Mesendoderm (in vitro differentiated cells): ENCODE data around the gene SLC46A3.

Experiments used
- DNase-seq: peaks from one replicate; pipeline ENCODE4 v3.0.0; 2013
- H2AK5ac ChIP-seq: 2 replicates; pipeline ENCODE4 v1.6.1; 2013; ENCODE audit warnings: low read length, inconsistent platforms
- H2BK120ac ChIP-seq: 2 replicates; pipeline ENCODE4 v1.6.1; 2013; ENCODE audit warnings: low read depth, mild to moderate bottlenecking, low read length, moderate library complexity, mixed read lengths
- H2BK15ac ChIP-seq: replicated peaks from 2 replicates; pipeline ENCODE4 v1.6.1; 2013; ENCODE audit warnings: low read depth, mild to moderate bottlenecking, moderate library complexity
- H2BK5ac ChIP-seq: 2 replicates; pipeline ENCODE4 v1.6.1; 2013; ENCODE audit warnings: low read length, inconsistent platforms
- H3K18ac ChIP-seq: 2 replicates; pipeline ENCODE4 v1.6.1; 2013; ENCODE audit warnings: mild to moderate bottlenecking, low read length, mixed read lengths
- H3K23ac ChIP-seq: one replicate; pipeline ENCODE4 v1.6.1; 2013; ENCODE audit warnings: low read length
- H3K27ac ChIP-seq: 2 replicates; pipeline ENCODE4 v1.5.1; 2013; ENCODE audit warnings: low read depth, mild to moderate bottlenecking, inconsistent platforms, low read length, moderate library complexity
- H3K27me3 ChIP-seq: 2 replicates; pipeline ENCODE4 v1.6.1; 2013; ENCODE audit warnings: low read length, control low read depth, mild to moderate bottlenecking, inconsistent platforms; ENCODE audit not compliant: insufficient read depth, poor library complexity
- H3K36me3 ChIP-seq: 2 replicates; pipeline ENCODE4 v1.6.1; 2013; ENCODE audit warnings: low read length, inconsistent platforms; ENCODE audit not compliant: control insufficient read depth, insufficient read depth
- H3K4ac ChIP-seq: one replicate; pipeline ENCODE4 v1.6.1; 2013; ENCODE audit warnings: low read depth, mild to moderate bottlenecking, low read length, moderate library complexity
- H3K4me1 ChIP-seq: 2 replicates; pipeline ENCODE4 v1.6.1; 2013; ENCODE audit warnings: low read depth, low read length, inconsistent platforms; ENCODE audit not compliant: control insufficient read depth
- H3K4me2 ChIP-seq: 2 replicates; pipeline ENCODE4 v1.6.1; 2013; ENCODE audit warnings: low read length
- H3K4me3 ChIP-seq: 2 replicates; pipeline ENCODE4 v1.5.1; 2013; ENCODE audit warnings: mild to moderate bottlenecking, low read length
- H3K56ac ChIP-seq: one replicate; pipeline ENCODE4 v1.6.1; 2013; ENCODE audit warnings: low read length
- H3K79me1 ChIP-seq: 2 replicates; pipeline ENCODE4 v1.6.1; 2013; ENCODE audit warnings: low read length, inconsistent platforms
- H3K79me2 ChIP-seq: 2 replicates; pipeline ENCODE4 v1.6.1; 2013; ENCODE audit warnings: mild to moderate bottlenecking, low read length; ENCODE audit not compliant: control insufficient read depth, insufficient read depth
- H3K9ac ChIP-seq: 2 replicates; pipeline ENCODE4 v1.6.1; 2013; ENCODE audit warnings: low read length, inconsistent platforms
- H4K5ac ChIP-seq: one replicate; pipeline ENCODE4 v1.6.1; 2013; ENCODE audit warnings: low read length
- H4K8ac ChIP-seq: one replicate; pipeline ENCODE4 v1.6.1; 2013; ENCODE audit warnings: low read depth, mild to moderate bottlenecking, control low read depth, low read length, moderate library complexity
- WGBS: extraction: QIAGEN DNeasy Blood & Tissue Kit; methylation state at CpG from one replicate; pipeline ENCODE4 v1.1.7; 2013; ENCODE audit warnings: low lambda C conversion rate, missing lambda C conversion rate; ENCODE audit not compliant: insufficient coverage; ENCODE audit errors: extremely low coverage; 5-methylcytosine and 5-hydroxymethylcytosine counted together

The SLC46A3 gene

GRCh38 chr13:28728642-28729041, 9.9 kb upstream of the SLC46A3 start:
- no CpG with 5 or more reads among the region's 2 CpGs for WGBS
- H3K4ac ChIP-seq = no peak overlapping the region
- DNase-seq = no peak

GRCh38 chr13:28725046-28725610, 6.4 kb upstream of the SLC46A3 start:
- no peak overlapping the region for H4K5ac ChIP-seq

More at GRCh38 chr13:28728642-28729041, 9.9 kb upstream of the SLC46A3 start:
- Histone ChIP-seq H3K79me2 (no peaks in the 10 kb centered on the region), H3K79me1 (no peaks in the 10 kb centered on the region), H3K27me3 (no peaks in the 10 kb centered on the region), H3K9ac (no peak overlapping the region), H2AK5ac (no peak overlapping the region), H3K23ac (no peak overlapping the region), H4K5ac (peak overlapping the region; percentile 59), H3K36me3 (no peaks in the 10 kb centered on the region), H3K56ac (no peak overlapping the region), H3K18ac (no peak overlapping the region), H2BK15ac (no peak overlapping the region), H2BK120ac (no peak overlapping the region), H3K4me1 (no peaks in the 10 kb centered on the region), H3K4me3 (no peak overlapping the region), H4K8ac (no peak overlapping the region), H3K27ac (no peak overlapping the region), H2BK5ac (no peak overlapping the region), H3K4me2 (no peak overlapping the region)

GRCh38 chr13:28723806-28724205, 5.0 kb upstream of the SLC46A3 start:
- no peak for DNase-seq
- H4K8ac ChIP-seq = no peak overlapping the region
- peaks cover 3% of the 10 kb centered on the region for H3K4me1 ChIP-seq
- H3K4me3 ChIP-seq = no peak overlapping the region
- H3K18ac ChIP-seq = no peak overlapping the region
- H3K27me3 ChIP-seq = no peaks in the 10 kb centered on the region
- H3K79me2 ChIP-seq = no peaks in the 10 kb centered on the region
- H3K23ac ChIP-seq = no peak overlapping the region
- H3K56ac ChIP-seq = no peak overlapping the region
- H3K79me1 ChIP-seq = no peaks in the 10 kb centered on the region
- no peak overlapping the region for H2AK5ac ChIP-seq
- no CpG with 5 or more reads among the region's 22 CpGs for WGBS
- H3K27ac ChIP-seq = no peak overlapping the region
- no peak overlapping the region for H3K9ac ChIP-seq
- H3K36me3 ChIP-seq = no peaks in the 10 kb centered on the region
- H3K4ac ChIP-seq = no peak overlapping the region
- no peak overlapping the region for H2BK120ac ChIP-seq
- no peak overlapping the region for H2BK5ac ChIP-seq
- H2BK15ac ChIP-seq = no peak overlapping the region
- no peak overlapping the region for H4K5ac ChIP-seq
- no peak overlapping the region for H3K4me2 ChIP-seq

More at GRCh38 chr13:28725046-28725610, 6.4 kb upstream of the SLC46A3 start:
- no peak overlapping the region for H3K23ac ChIP-seq
- no peak overlapping the region for H2BK15ac ChIP-seq
- DNase-seq = no peak
- H3K27ac ChIP-seq = no peak overlapping the region
- H3K79me2 ChIP-seq = no peaks in the 10 kb centered on the region
- H4K8ac ChIP-seq = no peak overlapping the region
- H3K4ac ChIP-seq = no peak overlapping the region
- H3K27me3 ChIP-seq = no peaks in the 10 kb centered on the region
- no CpG with 5 or more reads among the region's 3 CpGs for WGBS
- no peak overlapping the region for H3K56ac ChIP-seq
- H3K4me3 ChIP-seq = no peak overlapping the region
- no peak overlapping the region for H2BK5ac ChIP-seq
- no peak overlapping the region for H3K4me2 ChIP-seq
- no peaks in the 10 kb centered on the region for H3K79me1 ChIP-seq
- no peak overlapping the region for H2BK120ac ChIP-seq
- H3K36me3 ChIP-seq = no peaks in the 10 kb centered on the region
- H2AK5ac ChIP-seq = no peak overlapping the region
- no peak overlapping the region for H3K18ac ChIP-seq
- no peaks in the 10 kb centered on the region for H3K4me1 ChIP-seq
- H3K9ac ChIP-seq = no peak overlapping the region

- WGBS = no CpG with 5 or more reads among the region's 15 CpGs
- Histone ChIP-seq H3K79me2 (no peaks in the 10 kb centered on the region), H2BK5ac (no peak overlapping the region), H4K8ac (no peak overlapping the region), H3K27me3 (no peaks in the 10 kb centered on the region), H3K18ac (no peak overlapping the region), H3K36me3 (no peaks in the 10 kb centered on the region), H3K23ac (no peak overlapping the region), H3K56ac (peak overlapping the region; percentile 74), H3K79me1 (no peaks in the 10 kb centered on the region), H4K5ac (no peak overlapping the region), H3K4me1 (peaks cover 9% of the 10 kb centered on the region), H2BK120ac (no peak overlapping the region), H3K4ac (no peak overlapping the region), H3K4me3 (peak overlapping the region; percentile 51), H3K9ac (peak overlapping the region; percentile 63), H3K4me2 (peak overlapping the region; percentile 57), H3K27ac (no peak overlapping the region), H2AK5ac (no peak overlapping the region), H2BK15ac (peak overlapping the region; percentile 38)
- DNase-seq = no peak
These were observed 671 bp upstream of the SLC46A3 start for GRCh38 chr13:28719227-28720055.

GRCh38 chr13:28718196-28718542, 601 bp downstream of the SLC46A3 start:
- H3K27me3 ChIP-seq = no peaks in the 10 kb centered on the region
- H3K18ac ChIP-seq = peak overlapping the region; percentile 55
- H3K23ac ChIP-seq = no peak overlapping the region
- peak overlapping the region; percentile 2 for H3K4ac ChIP-seq
- no peak overlapping the region for H4K5ac ChIP-seq
- no CpG with 5 or more reads among the region's 10 CpGs for WGBS
- no peak overlapping the region for H2BK120ac ChIP-seq
- peak overlapping the region; percentile 85 for H3K56ac ChIP-seq
- H3K27ac ChIP-seq = no peak overlapping the region
- no peak overlapping the region for H4K8ac ChIP-seq
- no peak overlapping the region for H2BK15ac ChIP-seq
- H3K79me2 ChIP-seq = no peaks in the 10 kb centered on the region
- peaks cover 9% of the 10 kb centered on the region for H3K4me1 ChIP-seq
- H3K9ac ChIP-seq = peak overlapping the region; percentile 78
- H3K4me3 ChIP-seq = peak overlapping the region; percentile 64
- H3K36me3 ChIP-seq = no peaks in the 10 kb centered on the region
- H3K4me2 ChIP-seq = peak overlapping the region; percentile 48
- no peak overlapping the region for H2AK5ac ChIP-seq
- no peak overlapping the region for H2BK5ac ChIP-seq
- no peak for DNase-seq
- H3K79me1 ChIP-seq = no peaks in the 10 kb centered on the region
